GM21528 (cell line): ENCODE data around the gene PRPH.
"Not testable (repeated sequence)": the region's sequence is repeated elsewhere in the genome, so short reads cannot be mapped to it uniquely, and the experiment has no call there.

Experiments used
- ATAC-seq: cut with Tn5 transposase; IDR thresholded peaks from one replicate; pipeline ENCODE4 v1.9.1; 2021; ENCODE audit warnings: mild to moderate bottlenecking, moderate library complexity; ENCODE audit not compliant: unreplicated experiment, low FRiP score

Gene PRPH

DNA sequence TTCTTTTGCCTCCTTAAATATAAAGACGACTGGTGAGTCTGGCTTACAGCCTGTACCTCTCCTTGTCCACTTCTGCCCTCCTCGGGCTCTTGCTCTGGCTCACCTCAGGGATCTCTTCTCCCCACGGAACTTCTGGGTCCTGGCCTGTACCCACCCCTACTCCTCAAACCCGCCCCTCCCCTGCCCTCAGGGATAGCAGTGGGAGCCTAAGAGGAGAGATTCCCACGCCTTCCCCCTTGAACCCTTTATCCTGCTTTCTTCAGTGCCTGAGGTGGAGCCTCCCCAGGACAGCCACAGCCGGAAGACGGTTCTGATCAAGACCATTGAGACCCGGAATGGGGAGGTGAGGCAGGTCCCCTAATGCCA is 2.7 kb downstream of the PRPH start:
- ATAC-seq: no peak

DNA sequence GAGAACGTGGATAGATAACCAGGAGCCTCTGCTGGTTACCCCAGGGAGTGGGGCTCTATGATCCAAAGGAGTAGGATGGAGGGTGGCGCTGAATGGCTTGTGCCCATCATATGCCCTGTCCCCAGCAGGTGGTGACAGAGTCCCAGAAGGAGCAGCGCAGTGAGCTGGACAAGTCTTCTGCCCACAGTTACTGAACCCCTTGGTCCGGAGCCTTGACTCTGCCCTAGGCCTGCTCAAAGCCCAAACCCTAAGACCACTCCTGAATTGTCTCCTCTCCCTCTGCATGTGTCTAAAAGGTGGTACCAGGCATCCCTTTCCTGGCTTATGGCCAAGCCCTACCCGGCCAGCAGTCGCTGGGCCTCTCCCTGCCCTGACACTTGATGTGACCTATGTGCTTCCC is 3.2 kb downstream of the PRPH start:
- no peak for ATAC-seq

DNA sequence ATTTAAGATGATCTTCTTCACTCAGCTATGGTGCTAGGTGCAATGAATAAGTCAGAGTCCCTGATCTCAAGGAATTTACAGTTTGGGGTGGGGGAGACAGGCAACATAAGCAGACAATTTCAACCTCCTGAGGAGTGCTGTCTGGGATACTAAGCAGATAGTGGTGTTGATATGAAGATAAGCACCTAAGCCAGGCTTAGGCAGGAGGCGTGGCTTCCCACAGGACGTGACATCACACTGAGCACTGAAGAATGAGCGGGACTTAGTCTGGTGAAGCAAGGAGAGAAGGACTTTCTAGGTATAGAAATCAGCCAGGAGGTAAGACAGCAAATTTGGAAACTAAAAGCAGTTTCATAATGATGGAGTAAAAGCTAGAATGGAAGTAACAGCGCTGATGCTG is 6.8 kb downstream of the PRPH start:
- no peak for ATAC-seq

DNA sequence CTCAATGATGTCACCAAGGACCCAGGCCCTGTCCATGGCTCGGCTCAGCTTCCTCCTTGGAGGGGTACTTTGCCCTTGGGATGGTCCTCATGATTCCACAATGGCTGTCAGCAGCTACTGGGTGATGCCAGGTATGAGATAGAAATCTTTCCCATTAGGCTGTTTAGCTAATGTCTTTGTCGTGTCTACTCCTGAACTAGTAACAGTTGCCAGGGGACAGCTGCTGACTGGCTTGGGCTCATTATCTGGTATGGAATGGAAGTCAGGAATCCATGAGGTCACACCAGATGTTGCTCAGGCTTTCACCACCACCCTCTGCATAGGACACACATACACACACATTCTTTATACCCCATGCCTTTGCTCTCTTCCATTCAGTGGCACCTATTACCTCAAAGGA is 9.2 kb downstream of the PRPH start:
- ATAC-seq: no peak

DNA sequence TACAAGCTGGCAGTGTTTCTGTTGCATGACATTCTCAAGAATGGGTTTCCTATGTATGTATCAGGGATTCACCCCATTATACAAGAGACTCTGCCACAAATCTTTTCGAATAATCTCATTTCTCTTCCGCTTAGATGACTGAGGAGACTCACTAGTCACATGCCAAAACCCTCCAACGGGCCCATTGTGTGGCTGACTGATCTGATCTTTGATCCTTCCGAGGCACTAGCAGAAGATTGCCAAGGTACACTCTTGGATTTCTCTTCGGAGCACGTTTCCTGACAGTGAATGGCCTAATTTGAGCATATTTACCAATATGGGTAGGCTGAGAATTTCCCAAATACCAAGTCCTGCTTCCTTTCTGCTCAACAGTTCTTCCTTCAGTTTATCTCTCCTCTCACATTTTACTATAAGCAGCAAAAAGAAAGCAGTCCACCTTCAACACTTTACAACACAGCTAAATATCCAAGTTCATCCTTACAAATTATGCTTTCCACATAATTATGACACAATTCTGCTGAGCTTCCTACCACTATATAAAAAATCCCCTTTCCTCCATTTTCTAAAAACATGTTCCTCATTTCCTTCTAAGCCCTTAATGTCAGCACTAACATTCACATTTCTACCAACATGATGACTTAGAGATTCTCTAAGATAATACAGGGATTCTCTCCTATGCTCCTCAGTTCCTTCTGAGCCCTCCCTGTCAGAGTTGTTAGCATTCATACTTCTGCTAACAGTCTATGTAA is 11.0 kb downstream of the PRPH start:
- ATAC-seq: no peak

DNA sequence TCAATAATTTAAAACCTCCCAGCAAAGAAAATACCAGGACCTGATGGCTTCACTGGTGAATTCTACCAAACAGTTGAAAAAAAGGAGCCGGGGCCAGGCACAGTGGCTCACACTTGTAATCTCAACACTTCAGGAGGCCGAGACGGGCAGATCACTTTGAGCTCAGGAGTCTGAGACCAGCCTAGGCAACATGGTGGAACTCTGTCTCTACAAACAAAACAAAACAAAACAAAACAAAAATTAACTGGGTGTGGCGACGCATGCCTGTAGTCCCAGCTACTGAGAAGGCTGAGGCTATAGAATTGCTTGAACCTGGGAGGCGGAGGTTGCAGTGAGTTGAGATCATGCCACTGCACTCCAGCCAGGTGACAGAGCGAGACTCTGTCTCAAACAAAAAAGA is 14.4 kb downstream of the PRPH start:
- no peak for ATAC-seq

DNA sequence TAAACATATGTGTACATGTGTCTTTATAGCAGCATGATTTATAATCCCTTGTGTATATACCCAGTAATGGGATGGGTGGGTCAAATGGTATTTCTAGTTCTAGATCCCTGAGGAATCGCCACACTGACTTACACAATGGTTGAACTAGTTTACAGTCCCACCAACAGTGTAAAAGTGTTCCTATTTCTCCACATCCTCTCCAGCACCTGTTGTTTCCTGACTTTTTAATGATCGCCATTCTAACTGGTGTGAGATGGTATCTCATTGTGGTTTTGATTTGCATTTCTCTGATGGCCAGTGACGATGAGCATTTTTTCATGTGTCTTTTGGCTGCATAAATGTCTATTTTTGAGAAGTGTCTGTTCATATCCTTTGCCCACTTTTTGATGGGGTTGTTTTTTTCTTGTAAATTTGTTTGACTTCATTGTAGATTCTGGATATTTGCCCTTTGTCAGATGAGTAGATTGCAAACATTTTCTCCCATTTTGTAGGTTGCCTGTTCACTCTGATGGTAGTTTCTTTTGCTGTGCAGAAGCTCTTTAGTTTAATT is 15.6 kb downstream of the PRPH start:
- ATAC-seq: not testable (repeated sequence)

DNA sequence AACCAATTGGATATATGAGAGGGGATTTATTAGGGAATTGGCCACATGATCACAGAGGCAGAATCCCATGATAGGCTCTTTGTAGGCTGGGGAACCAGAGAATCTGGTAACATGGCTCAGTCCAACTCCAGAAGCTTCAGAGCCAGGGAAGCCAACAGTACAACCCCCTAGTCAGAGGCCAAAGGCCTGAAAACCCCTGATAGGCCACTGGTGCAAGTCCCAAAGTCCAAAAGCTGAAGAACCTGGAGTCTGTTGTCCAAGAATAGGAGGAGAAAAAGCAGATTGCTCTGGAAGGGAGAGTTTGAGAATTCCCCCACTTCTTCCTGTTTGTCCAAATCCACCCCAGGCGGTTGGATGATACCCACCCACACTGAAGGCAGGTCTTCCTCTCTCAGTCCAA is 19.9 kb downstream of the PRPH start:
- ATAC-seq: no peak

DNA sequence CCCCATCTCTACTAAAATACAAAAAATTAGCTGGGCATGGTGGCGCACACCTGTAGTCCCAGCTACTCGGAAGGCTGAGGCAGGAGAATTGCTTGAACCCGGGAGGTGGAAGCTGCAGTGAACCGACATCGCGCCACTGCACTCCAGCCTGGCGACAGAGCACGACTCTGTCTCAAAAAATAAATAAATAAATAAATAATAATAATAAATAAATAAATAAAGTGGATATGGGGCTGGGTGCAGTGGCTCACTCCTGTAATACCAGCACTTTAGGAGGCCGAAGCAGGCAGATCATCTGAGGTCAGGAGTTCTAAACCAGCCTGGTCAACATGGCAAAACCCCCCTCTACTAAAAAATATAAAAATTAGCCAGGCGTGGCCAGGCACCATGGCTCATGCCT is 22.2 kb downstream of the PRPH start:
- not testable (repeated sequence) for ATAC-seq

DNA sequence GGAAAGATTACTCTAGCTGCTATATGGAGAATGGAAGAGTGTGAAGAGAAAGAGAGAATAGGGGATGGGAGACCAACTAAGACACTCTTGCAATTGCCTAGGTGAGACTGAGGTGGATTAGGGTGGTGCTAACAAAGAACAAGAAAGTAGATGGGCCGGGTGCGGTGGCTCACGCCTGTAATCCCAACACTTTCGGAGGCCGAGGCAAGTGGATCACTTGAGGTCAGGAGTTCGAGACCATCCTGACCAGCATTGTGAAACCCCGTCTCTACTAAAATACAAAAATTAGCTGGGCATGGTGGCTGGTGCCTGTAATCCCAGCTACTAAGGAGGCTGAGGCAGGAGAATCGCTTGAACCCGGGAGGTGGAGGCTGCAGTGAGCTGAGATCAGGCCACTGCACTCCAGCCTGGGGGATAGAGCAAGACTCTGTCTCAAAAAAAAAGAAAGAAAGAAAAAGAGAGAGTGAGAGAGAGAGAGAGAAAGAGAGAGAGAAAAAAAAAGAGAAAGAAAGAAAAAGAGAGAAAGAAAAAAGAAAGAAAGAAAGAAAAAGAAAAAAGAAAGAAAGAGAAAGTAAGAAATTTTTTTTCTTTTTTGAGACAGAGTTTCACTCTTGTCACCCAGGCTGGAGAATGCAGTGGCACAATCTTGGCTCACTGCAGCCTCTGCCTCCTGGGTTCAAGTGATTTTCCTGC is 25.6 kb downstream of the PRPH start:
- ATAC-seq: not testable (repeated sequence)

DNA sequence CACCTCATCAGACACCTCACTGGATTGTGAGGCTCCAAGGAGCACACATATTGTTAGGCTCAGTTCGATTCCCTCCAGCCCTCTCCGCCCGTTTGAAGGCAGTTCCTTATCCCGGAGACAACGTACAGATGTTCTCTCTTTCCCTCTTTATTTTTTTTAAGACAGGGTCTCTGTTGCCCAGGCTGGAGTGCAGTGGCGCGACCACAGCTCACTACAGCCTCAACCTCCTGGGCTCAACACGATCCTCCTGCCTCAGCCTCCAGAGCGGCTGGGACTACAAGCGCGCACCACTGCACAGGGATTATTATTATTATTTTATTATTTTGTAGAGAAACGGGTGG is 27.4 kb downstream of the PRPH start:
- ATAC-seq: peak; percentile 2

DNA sequence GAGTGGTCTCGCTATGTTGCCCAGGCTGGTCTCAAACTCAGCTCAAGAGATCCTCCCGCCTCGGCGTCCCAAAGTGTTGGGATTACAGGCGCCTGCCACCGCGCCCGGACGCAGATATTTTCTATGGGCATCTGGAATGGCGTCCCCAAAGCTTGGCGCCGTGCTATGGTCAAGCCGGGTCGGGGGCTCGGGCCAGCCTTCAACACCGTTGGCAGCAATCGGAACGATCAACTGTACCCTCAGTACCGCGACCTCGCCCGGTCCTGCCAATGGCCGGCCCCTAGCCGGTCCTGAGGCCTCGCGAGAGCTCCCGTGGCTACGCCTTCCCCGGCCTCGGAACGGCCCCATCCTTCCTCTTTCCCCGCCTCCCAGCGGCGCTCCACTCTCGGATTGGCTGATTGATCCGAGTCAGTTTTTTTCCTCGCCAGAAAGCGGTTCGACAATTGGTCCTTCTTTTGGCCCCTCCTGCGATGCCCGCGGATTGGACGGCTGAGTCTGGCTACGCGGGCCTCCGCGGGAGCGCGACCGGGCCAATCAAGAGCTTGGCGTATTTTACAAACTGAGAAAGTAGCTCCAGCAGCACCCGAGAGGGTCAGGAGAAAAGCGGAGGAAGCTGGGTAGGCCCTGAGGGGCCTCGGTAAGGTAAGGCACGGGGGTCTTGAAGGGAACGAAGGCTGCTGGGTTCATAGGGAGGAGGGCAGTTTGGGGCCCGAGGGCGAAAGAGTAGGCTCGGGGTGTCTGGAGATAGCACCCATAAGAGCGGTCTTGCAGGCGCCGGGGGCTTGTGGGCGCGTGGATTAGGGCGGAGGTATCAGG is 28.0 kb downstream of the PRPH start, which contains the start of gene TROAP:
Gene TROAP (plus strand): TSS at position 548 of the 816 bp plus-strand sequence. CDS start 354 bp downstream, outside the sequence.
- peak; percentile 96 for ATAC-seq

DNA sequence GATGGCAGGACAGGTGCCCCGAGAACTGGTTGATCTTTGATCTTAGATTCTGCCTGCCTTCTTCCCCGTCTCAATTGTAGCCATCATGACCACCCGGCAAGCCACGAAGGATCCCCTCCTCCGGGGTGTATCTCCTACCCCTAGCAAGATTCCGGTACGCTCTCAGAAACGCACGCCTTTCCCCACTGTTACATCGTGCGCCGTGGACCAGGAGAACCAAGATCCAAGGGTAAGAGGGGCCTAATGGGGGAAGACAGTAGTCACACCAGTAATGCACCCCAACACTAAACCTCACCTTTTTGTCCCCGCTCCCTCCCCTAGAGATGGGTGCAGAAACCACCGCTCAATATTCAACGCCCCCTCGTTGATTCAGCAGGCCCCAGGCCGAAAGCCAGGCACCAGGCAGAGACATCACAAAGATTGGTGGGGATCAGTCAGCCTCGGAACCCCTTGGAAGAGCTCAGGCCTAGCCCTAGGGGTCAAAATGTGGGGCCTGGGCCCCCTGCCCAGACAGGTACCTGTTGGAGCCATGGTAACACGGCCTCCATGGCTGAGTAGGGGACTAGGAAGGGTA is 28.7 kb downstream of the PRPH start:
- no peak for ATAC-seq

DNA sequence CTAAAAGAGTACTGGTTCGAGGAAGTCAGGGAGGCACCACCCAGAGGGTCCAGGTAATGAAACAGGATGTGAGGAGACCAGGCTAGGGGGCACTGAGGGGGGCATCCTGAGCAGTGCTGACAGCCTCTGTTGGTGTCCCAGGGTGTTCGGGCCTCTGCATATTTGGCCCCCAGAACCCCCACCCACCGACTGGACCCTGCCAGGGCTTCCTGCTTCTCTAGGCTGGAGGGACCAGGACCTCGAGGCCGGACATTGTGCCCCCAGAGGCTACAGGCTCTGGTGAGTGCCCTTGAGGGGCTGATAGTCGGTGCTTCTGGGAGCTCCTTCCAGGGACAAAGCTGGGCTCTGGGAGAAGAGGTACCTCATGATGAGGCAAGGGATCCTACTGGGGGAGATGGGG is 30.7 kb downstream of the PRPH start:
- ATAC-seq: no peak

DNA sequence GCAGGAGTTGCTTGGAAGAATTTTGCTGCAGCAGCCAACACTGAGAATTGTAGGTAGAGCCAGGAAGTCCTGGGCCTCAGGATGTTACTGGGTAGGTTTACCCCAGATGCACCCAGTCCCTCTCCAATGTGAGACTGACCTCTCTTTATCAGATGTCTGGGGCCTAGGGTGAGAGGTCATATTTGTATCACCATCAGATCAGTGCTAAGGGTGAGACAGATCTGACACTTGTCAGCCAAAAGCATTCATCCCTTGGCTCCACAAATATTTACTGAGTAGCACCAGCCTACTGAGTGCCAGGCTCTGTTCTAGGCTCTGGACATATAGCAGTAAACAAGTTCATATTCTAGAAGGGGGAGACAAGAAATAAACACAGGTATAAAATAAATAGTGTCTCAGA is 32.4 kb downstream of the PRPH start:
- ATAC-seq: no peak

DNA sequence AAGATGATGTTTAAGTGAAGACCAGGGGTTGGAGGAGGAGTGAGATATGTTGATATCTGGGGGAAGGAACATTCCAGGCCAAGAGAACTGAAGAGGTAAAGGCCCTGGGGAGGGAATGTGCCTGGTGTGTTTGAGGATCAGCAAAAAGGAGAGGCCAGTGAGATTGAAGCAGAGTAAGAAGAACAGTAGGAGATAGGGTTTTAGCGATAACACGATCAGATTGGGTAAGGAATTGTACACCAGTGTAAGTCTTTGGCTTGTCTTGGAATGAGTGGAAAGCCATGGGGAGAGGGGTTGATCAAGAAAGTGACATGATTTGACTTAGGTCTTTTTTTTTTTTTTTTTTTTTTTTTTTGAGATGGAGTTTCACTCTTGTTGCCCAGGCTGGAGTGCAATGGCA is 32.9 kb downstream of the PRPH start:
- no peak for ATAC-seq

DNA sequence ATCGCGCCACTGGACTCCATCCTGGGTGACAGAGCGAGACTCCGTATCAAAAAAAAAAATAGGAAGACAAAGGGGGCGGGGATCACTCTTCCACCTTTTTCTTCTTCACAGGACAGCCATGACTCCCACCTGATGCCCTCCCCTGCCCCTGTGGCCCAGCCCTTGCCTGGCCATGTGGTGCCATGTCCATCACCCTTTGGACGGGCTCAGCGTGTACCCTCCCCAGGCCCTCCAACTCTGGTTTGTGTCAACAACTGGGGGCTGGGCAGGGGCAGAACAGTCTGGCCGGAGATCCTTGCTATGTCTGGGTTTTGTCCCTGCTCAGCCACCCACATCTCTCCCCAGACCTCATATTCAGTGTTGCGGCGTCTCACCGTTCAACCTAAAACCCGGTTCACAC is 33.9 kb downstream of the PRPH start:
- ATAC-seq: no peak

DNA sequence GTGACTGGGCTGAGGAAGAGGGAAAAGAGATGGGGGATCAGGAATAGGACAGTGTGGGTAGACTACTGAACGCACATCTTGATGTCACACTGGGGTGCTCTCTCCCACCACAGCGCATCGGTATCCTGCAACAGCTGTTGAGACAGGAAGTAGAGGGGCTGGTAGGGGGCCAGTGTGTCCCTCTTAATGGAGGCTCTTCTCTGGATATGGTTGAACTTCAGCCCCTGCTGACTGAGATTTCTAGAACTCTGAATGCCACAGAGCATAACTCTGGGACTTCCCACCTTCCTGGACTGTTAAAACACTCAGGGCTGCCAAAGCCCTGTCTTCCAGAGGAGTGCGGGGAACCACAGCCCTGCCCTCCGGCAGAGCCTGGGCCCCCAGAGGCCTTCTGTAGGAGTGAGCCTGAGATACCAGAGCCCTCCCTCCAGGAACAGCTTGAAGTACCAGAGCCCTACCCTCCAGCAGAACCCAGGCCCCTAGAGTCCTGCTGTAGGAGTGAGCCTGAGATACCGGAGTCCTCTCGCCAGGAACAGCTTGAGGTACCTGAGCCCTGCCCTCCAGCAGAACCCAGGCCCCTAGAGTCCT is 35.2 kb downstream of the PRPH start:
- ATAC-seq: no peak

DNA sequence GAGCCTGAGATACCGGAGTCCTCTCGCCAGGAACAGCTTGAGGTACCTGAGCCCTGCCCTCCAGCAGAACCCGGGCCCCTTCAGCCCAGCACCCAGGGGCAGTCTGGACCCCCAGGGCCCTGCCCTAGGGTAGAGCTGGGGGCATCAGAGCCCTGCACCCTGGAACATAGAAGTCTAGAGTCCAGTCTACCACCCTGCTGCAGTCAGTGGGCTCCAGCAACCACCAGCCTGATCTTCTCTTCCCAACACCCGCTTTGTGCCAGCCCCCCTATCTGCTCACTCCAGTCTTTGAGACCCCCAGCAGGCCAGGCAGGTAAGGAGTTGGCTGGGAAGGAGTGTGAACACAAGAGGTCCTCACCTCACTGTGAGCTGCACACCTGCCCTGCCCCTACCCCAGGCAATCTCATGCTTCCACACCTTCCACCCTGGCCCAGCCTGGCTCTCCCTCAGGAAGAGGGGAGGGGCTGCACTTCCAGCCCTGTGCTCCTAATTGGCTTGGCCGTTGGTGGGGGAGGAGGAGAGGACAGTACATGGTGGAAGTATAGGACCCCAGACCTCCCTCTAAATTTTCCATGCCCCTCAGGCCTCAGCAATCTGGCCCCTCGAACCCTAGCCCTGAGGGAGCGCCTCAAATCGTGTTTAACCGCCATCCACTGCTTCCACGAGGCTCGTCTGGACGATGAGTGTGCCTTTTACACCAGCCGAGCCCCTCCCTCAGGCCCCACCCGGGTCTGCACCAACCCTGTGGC is 35.9 kb downstream of the PRPH start:
- no peak for ATAC-seq
